NCI-H226 (cell line): ENCODE results near the gene RAB7B.

ENCODE experiments used
- DNase-seq: peaks from one replicate; pipeline ENCODE4 v3.0.0-alpha.2; 2015

RAB7B gene

DNA sequence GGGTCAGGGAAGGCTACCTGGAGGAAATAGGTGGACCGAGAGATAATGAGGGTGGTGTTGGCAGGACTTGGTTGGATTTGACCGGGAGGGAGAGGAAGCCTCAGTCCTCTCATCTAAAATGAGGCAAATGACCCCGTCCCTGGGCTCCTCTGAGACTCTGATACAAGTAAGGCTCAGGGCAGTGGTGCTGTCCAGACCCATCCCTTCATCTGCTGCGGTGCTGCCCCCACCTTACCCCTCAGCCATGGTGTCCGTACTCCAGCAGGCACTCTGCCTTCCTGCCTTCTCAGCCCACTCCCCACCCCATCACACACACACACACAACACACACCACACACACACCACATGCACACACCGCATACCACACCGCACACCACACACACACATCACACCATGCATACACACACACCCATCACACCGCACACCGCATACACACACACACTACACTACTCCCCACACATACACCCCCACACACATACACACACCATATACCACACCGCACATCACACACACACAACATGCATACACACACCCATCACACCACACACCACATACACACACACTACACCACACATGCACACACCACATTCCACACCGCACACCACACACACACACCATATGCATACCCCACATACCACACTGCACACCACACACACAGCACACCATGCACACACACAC is 30.6 kb downstream of the RAB7B start:
- DNase-seq, result no peak

DNA sequence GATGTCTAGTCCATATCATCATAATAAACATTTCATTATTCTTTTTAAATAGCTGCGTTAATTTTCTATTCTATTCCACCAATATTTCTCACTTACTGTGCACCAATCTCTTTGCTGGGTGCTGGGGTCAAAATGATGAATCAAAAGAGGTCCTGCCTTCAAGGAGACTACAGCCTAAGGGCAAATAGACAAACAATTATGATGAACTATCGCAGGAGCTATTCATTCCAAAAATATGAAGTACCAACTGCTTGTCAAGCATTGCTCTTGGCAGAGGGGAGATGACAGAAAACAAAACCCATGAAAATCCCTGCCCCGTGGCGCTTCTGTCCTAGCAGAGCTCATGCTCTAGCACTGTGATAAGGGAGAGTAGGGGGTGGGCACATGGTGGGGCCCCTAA is 31.1 kb downstream of the RAB7B start:
- DNase-seq, result peak; percentile 34

DNA sequence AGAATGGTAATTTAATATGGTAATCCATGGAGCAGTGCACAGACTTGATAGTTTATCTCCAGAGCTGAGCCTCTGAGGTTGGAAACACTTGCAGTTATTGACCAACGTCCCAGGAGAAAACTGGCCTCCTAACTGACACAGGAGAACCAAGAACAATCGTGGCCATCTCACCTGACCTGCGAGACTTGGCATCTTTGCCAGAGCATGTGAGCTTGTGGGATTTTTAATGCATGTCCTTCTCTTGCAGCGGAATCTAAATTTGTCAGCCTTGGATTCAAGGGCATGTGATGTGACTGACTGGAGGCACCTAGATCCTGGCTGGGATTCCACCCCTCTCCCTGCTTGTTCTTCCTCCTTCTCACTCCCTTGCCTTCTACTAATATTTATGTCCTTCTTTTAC is 32.1 kb downstream of the RAB7B start:
- DNase-seq, result no peak

DNA sequence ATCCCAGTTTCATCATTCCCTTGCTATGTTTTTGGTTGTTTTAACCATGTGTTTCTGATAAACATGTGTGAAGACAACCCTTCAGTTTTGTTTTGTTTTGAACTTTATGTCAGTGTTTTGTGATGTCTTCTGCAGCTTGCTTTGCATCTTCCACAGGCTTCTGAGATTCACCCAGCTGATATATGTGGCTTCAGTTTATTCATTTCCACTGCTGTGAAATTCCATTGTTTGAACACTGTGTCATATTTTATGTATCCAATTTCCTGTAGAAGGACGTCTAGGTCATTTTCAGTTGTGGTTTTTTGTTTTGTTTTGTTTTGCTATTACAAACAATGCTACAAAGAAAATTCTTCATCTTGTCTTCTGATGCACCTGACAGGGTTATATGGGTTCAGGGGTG is 32.7 kb downstream of the RAB7B start:
- no peak for DNase-seq

DNA sequence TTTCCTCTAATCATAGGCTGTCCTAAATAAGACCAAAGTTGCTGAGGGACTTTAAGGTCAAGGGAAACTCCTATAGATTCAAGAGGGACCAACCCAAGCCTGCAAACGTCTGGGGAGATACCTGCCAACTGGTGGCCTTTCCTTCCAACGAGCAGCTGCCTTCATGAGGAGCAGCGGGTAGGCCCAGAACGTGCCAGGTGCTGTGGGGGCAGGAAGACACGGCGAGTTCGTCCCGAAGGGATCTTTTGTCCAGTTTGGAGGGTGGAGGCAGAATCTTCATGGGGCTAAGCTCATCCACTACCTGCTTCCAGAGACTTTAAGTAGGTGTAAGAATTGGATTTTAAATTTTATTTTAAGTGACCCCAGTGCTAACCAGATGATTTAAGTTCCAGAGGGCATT is 34.0 kb downstream of the RAB7B start:
- DNase-seq, result no peak

DNA sequence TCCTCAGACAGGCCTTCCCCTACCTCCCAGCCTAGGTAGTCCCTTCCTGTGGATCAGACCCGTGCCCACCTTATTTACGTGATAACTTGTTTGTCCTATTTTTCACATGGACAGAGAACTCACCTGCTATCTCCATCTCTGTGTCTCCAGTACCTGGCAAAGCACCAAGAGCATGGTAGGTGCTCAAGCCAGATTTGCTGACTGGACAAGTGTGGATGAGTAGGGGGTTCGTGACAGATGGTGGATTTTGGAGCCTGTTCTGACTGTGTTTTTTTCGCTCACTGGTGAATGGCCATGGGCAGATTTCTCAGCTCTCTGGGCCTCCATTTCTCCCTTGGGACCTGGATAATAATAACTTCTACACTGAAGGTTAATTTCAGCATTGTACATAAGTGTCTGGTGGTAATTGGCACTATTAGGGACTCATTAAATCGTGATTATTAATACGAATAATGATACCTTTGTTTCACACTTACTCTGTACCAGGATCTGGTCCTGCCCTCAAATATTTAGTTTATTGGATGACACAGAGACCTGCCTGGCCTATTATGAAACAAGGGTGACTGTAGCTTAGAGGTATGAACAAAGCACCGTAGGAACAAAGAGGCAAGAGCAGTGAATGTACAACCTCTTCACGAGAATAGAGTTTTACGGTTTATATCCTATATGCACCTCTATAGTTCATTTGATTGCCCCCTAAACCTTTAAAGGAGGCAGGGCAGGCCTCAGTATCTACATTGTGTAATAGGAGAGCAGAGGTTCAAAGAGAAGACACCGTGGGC is 35.5 kb downstream of the RAB7B start:
- no peak for DNase-seq

DNA sequence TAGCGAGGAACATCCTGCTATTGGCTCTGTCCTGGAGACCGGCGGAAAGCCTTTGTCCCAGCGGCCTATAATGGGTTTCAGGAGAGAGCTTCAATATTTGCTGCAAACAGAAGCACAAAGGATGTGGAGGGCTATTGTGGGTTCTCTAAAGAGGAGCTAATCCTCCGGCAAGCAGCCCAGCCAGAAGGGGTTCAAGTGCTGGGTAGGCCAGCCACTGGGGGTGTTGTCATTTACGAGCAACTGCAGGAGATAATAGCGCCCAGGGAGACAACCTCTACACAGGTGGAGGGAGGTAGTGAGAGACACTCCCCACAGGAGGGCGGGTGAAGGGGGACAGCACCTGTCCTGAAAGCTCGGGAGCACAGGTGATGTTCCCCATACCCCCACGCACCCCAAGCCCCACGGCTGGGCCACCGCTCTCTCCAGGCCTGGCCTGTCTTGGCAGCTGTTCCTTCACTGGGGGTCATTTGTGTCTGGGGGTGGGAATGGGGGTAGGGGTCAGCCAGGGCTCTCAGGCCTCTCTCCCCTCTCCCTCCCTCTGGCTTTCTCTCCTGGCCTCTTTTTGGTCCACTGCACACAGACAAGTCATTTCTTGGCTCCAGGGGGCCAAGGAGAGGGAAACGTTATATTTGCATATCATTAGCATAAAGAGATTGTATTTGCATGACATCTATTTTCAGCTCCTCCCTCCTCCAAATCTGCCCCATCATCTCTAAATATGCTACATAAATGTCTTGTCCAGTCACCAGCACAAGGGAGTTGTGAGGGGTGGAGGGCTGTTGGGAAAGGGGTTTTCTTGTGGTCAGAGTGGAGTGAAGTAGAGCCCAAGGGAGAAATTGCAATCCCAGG is 37.9 kb downstream of the RAB7B start:
- DNase-seq, result no peak

DNA sequence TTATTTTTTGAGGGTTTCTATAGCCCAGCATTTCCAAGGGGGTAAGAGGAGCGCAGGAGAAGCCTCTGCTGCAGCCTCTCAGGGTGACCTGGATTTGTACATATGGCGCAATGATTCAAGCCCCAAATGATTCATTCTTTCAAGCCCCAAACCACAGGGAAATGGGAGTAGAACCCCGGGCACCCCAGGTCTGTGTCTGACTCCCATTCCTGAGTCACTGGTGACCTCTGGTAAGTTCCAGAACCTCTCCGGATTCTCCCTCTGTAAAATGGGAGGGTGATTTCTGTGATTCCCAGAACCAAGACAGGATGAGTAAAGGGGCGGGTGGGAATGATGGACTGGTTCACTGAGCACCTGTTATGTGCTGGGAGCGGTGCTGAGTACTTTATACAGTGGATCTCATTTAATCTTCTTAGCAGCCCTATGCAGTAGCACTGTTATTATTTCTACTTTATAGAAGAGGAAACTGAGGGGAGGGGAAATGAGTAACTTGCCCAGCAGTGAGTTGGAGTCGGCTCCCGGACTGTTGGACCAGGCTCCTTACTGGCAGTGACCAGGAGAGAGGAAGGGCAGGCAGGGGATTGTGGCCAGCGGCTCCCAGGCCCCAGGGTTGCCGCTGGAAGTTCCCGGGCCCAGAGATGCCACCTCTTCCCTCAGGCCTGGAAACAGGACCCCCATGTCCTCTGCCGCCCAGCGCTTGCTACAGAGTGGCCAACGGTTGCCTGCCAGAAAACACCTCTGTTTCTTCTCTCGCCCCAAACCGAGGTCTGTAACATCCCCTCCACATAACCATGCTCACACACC is 39.6 kb downstream of the RAB7B start:
- DNase-seq, result peak; percentile 94

DNA sequence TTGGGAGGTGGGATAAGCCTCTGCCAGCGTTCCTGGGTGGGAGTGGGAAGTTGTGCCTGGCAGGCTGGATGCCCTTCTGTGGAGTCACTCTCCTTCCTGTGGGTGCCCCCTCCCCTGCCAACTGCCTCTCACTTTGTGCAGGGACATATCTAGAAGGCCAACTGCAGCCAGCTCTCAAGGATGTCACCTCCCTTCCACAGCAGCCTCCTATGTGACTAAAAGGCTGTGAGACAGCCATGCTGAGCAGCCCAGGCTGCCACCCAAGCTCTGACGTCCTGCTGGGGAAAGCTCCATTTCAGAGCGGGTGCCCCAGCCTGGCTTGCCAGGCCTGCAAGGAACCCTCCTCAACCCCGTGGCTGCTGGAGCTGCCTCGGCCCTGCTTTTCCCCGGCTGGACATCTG is 40.4 kb downstream of the RAB7B start:
- peak; percentile 9 for DNase-seq

DNA sequence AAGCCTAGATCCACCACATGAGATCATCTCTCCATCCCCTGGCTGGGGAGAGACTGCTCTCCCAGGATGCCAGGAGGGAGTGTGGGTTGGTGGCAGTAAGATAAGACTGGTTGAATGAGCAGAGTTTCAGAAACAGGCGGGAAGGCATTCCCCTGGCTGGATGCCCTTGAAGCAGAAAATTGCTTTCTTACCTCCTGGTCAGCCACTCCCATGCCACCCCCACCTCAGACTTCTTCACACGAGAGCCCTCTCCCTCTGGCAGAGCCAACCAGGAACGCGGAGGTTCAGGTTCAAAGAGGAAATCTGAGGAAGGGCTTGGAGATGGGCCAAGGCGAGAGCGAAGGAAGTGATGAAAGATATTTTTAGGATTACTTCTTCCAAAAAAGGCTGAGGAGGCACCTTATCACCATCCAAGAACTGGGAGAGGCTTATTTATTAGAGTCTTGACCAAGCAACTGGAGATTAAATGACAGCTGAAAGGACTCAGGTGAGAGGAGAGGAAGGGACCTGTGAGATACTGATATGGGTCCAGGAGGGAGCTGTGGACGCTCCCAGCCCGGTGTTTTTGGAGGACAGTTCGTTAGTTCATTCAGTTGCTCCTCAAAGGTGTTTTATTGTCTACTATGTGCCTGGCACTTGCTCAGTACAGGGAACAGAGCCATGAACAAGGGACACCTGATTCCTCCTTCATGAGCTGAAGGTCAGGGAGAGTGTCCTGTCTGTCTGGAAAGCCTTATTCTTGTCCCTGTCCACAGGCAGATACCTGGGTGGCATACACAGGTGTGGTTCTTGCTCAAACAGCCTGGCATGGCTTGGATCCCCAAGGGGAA is 41.0 kb downstream of the RAB7B start:
- DNase-seq, result peak; percentile 98

DNA sequence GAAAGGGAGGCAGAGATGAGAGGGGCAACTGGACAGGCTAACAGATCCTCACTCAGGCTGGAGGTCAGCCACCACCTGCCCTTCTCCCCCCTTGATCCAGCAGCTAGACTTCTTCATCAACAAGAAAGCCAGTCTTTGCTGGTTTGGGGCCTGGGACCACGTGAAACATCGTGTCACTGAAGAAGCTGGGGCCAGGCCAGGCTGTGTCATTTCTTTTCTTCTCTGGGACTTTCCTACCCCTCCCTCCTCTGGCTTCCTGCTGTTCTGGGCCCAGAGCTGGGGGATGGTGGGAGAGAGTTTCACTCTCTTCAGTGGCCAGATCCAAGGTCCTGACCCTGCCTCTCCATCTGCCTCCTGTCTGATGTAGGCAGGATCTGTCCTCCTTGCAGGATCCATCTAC is 41.8 kb downstream of the RAB7B start:
- no peak for DNase-seq

DNA sequence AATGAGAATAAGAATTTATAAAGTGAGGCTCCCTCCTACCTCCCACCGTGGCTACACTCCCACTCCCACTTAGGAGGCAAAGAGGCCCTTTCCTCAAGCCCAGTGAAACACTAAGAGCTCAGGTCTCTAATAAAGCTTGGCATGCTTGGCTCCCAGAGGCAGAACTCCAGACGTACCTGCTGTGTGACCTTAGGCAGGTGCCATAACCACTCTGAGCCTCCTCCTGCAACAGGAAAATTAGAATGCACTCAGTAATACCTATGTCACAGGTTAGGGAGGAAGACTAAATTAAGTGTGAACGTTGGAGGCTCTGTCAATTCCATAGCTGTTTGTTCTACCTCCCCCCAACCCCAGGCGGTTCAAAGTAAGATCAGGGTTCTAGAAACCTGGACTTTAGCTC is 43.4 kb downstream of the RAB7B start:
- DNase-seq, result no peak

DNA sequence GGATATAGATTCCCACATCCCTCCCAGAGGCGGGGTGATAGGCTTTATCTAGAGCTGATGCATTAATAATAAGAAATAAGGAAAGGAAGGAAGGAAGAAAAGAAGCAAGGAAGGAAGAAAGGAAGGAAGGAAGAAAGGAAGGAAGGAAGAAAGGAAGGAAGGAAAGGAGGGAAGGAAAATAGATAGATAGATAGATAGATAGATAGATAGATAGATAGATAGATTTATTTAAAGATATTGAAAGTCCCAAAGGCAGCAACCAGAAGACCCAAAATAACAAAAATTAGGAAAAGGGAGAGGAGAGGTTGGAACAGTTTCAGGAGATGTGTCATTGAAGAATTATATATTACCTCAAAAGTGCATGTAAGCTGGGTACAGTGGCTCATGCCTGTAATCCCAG is 47.7 kb downstream of the RAB7B start:
- DNase-seq, result no peak

DNA sequence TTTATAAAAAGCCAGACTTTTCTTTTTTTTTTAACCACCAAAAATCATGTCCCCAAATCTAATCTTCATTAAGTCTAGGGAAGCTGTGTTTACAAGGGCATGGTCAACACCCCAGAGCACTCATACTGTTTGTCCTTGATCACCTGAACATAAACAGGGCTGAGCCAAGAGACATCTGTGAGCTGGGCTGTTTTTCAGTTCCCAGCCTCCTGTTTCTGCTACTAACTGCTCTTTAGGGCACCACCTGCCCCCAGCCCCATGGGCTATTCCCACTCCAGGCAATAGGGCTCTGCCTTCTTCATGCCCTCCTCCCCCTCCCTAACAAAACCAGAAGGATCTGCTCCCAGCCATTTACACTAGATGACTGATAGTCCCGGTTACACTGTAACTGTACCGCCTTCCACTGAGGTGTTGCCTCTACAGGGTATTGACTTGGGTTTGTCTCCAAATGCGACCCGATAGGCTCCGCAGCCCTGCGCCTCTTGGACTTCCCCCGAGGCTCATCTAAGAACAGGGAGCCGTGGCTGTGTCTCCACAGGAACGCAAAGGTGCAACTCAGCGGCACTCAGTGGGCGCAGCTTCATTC is 48.3 kb downstream of the RAB7B start:
- DNase-seq, result no peak

DNA sequence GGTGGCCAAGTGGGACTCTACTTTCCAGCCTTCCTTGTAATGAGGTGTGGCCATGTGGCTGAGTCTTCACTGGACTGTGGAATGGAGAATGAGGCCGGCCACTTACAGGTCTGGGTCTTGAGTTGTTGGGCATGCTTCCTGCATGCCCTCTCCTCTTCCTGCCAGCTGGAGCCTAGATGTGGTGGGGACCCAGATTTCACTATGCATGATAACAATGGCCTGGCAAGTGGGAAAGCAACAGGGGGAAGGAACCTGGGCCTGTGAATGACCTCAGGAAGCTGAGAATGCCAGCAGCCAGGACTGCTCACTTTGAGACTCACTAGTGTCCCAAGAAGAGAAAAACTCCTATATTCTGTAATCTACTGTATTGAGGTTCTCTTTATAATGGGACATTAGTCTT is 51.4 kb downstream of the RAB7B start:
- DNase-seq, result no peak

DNA sequence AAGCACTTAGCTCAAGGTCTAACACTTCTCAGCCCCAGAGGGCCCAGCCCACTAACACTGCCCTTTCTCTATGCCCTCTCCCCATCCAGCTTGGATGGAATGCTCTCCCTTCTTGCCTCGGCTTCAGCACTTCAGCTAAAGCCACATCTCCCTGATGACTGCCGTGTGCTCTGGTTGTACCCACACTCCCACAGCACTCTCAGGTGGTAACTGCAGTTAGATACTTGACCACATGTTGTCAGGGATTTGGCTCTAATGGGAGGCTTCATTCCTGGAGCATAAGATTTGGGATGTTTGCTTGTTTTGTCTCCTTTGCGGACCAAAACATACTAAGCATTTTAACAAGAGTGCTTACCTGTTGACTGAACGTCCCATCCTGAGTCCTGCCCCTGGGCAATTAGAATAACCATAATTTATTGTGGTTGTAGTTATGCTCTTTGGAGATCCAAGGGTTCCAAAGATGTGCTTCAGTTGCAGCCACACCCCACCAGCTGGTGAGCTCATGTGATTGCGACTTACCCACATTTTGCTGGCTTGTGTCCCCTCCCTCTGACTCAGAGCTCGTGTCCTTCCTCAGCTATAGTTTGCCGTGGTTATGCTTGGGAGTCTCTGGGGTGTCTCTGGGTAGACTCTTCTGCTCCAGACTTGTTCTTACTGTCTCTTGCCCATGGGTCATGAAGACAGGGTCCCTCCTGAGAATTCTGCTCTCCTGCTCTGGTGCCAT is 52.2 kb downstream of the RAB7B start:
- DNase-seq, result no peak

DNA sequence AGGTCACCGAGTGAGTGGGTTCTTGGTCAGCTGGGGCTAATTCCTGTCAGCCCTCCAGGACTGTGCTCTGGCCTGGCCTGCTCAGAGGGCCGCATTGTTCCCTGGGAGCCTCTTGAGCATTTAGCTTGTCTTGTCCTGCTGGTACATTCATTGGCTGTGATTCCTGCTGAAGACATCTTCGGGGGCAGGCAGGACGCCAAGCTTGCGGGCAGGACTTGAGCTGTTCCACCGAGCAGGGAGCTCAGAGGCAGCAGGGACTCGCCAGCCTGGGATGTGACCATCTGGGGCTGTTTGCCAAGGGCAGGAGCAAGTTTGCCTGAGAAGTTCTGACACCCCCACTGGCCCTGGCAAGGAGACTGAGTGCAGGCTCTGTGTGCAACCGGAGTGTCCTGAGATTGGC is 52.9 kb downstream of the RAB7B start:
- no peak for DNase-seq

DNA sequence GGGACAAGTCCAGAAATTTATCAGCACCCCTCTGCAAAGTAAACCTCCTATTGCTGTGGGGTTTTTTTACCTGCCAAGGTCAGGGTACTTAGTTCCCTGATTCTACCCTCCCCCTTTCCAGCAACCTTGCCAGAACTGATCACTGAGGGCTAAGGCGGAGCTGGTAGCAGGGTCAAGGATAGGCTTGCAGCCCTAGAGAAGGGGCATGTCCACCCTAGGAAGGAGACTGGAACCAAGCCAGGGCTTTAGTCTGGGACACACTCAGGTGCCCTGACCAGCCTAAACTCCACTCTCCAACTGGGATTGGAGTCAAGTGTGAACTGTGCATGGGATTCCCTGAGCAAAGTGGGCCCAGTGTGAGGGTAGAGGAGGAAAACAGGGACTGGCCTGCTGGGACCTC is 53.4 kb downstream of the RAB7B start:
- DNase-seq, result no peak

DNA sequence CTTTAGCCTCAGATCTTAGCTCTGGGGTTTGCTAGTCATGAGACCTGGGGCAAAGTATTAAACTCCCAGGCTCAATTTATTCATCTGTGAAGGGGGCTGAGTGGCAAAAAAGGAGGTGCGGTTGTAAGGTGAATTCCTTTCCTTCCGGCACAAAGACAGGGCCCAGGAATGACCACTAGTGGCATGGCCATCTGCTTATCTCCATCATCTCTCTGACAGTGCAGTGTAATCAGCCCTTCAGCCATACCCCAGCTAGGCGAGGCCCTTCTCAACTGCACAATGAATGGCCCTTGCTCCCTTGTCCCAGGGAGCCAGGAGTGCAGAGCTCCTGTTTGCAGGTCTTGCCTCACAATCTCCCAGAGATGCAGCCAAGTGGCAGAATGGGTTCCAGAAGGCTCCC is 54.3 kb downstream of the RAB7B start:
- no peak for DNase-seq

DNA sequence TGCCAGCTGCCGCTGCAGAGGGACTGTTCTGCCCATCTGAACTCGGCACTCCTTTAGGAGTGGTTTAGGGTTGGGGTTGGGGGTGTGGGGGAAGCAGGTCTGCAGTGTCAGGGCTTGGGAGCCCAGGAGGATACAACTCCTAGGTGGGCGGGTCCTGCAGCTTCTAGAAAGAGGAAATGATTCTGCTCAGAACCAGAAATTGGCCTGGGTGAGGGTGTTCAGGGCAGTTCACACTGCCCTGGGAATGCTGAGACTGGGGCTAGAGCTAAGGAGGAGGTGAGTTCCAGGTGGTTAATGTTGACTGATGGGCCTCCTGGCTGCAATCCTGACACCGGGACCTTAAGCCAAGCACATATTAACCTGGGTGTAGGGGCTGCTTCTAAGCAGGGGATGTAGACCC is 55.2 kb downstream of the RAB7B start:
- DNase-seq, result no peak

DNA sequence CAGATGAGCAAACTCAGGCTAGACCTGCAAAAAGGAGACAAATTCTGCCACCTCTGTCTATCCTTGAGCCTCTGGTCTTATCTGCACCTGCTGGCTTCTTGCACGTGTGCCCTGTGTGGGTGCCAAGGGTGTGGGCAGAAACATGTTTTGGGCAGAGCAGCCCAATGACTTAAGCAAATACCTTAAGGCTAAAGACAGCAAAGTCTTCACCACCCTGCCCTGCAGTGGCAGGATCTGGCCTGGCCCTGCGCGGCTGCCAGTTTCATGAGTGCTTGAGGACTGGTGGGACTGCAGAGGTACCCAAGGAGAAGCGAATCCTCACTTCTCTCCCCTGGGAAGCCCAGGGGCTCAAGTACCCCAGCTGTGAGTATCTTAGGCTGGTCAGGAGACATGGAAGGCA is 56.2 kb downstream of the RAB7B start:
- no peak for DNase-seq
